GM21825 (cell line): ENCODE data around the gene PRDM9.
"Not testable (repeated sequence)": the region's sequence is repeated elsewhere in the genome, so short reads cannot be mapped to it uniquely, and the experiment has no call there.

Source experiments
- ATAC-seq: cut with Tn5 transposase; IDR thresholded peaks from one replicate; pipeline ENCODE4 v1.9.1; 2021; ENCODE audit warnings: mild to moderate bottlenecking, moderate library complexity; ENCODE audit not compliant: unreplicated experiment

The PRDM9 gene

DNA sequence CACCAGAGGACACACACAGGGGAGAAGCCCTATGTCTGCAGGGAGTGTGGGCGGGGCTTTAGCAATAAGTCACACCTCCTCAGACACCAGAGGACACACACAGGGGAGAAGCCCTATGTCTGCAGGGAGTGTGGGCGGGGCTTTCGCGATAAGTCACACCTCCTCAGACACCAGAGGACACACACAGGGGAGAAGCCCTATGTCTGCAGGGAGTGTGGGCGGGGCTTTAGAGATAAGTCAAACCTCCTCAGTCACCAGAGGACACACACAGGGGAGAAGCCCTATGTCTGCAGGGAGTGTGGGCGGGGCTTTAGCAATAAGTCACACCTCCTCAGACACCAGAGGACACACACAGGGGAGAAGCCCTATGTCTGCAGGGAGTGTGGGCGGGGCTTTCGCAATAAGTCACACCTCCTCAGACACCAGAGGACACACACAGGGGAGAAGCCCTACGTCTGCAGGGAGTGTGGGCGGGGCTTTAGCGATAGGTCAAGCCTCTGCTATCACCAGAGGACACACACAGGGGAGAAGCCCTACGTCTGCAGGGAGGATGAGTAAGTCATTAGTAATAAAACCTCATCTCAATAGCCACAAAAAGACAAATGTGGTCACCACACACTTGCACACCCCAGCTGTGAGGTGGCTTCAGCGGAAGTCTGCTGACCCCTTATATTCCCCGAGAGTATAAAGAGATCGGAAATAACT, 20.0 kb downstream of the PRDM9 start:
- ATAC-seq = not testable (repeated sequence)

- ATAC-seq = no peak
These were observed 21.3 kb downstream of the PRDM9 start for GRCh38 chr5:23528677-23529076.

- ATAC-seq = no peak
These were observed 23.2 kb downstream of the PRDM9 start for GRCh38 chr5:23530571-23530970.

DNA sequence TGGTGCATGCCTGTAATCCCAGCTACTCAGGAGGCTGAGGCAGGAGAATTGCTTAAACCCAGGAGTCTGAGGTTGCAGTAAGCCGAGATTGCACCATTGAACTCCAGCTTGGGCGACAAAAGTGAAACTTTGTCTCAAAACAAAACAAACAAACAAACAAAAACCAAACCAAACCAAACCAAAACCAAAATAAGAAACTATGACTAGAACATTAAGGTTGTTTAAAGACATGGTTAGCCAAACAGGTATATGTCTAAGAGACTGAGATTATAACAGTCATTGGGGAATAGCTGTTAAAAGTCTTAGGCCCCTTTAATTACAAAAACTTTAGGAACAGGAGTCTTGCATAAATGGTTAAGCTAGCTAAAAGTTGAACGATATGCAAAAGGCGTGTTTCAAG, 63.6 kb downstream of the PRDM9 start:
- ATAC-seq = no peak
